ENCODE measurements around the gene RHBDD3. TPM values are rescaled to one million over a fixed set of nuclear protein-coding genes. Genes with fewer than 3 reads are reported as not detected.

Gene RHBDD3
- total and polyA plus RNA-seq, 2 of the 8 experiments (the other 6 are each of a cell fraction or from before 2014, with no cell fraction given): 72.1 to 117 TPM

GRCh38 chr22:29268511-29269229 is 889 bp upstream of the RHBDD3 start:
- Histone ChIP-seq H3K56ac (replicated peaks; ENCODE audit: insufficient read length, low read depth, low read length) (peak overlapping the region; percentile 95), H3K18ac (ENCODE audit: extremely low read depth, low read length) (peak overlapping the region; percentile 91; the same call in 1 of the 2 replicates), H2BK12ac (ENCODE audit: low read depth, low read length) (no peak overlapping the region), H2AK5ac (ENCODE audit: low read depth, low read length) (no peak overlapping the region), H3K4ac (replicated peaks; ENCODE audit: insufficient read length, low read depth, low read length) (peak overlapping the region; percentile 58), H3K36me3 (ENCODE audit: control insufficient read depth in 2 of 4, insufficient read depth in 4 of 4, low read length in 3 of 4) (peaks cover 16 to 68% (median 32%) of the 10 kb centered on the region in 4 experiments), H3K79me1 (ENCODE audit: low read depth, low read length) (peaks cover 8% of the 10 kb centered on the region), H3K14ac (ENCODE audit: insufficient read length) (no peak overlapping the region), H2BK5ac (ENCODE audit: low read depth, low read length) (peak overlapping the region; percentile 100), H4K20me1 (replicated peaks in 1 of 2; ENCODE audit: control insufficient read depth in 1 of 2, insufficient read depth in 2 of 2, low read length in 2 of 2) (peaks cover 32 to 38% of the 10 kb centered on the region in 2 experiments), H3K23me2 (ENCODE audit: low read depth, low read length) (peaks cover 18% of the 10 kb centered on the region), H2AFZ (ENCODE audit: low read length) (no peak overlapping the region), H4K91ac (replicated peaks; ENCODE audit: insufficient read length, low read length) (peak overlapping the region; percentile 75), H3K9me3 (ENCODE audit: insufficient read depth in 2 of 2, low read depth in 1 of 2, low read length in 1 of 2) (no peaks in the 10 kb centered on the region), H3K27ac (ENCODE audit: low read depth, low read length) (peak overlapping the region; percentile 100), H3K4me1 (replicated peaks in 1 of 4; ENCODE audit: control insufficient read depth in 3 of 4, insufficient read depth in 4 of 4, low read length in 3 of 4) (peaks cover 6 to 19% (median 11%) of the 10 kb centered on the region in 4 experiments; a peak in 6 of 7 replicates), H2BK15ac (ENCODE audit: low read length) (no peak overlapping the region), H3K23ac (ENCODE audit: insufficient read length) (no peak overlapping the region), H3K4me2 (ENCODE audit: insufficient read depth in 1 of 2, low read depth in 2 of 2, low read length in 2 of 2) (peak overlapping the region; percentile 73 to 80), H2BK120ac (replicated peaks; ENCODE audit: low read depth, low read length) (no peak overlapping the region), H3K27me3 (replicated peaks in 1 of 4; ENCODE audit: control insufficient read depth in 3 of 4, extremely low read depth in 1 of 4, insufficient read depth in 3 of 4, low read length in 3 of 4) (no peaks in the 10 kb centered on the region), H2BK20ac (ENCODE audit: low read length) (no peak overlapping the region), H3K9ac (replicated peaks in 1 of 4; ENCODE audit: extremely low read depth in 1 of 4, low read depth in 3 of 4, low read length in 3 of 4) (peak overlapping the region; percentile 94 to 100 (median 100)), H3K79me2 (ENCODE audit: control insufficient read depth in 1 of 2, insufficient read depth in 2 of 2, low read length in 2 of 2) (peaks cover 47 to 73% of the 10 kb centered on the region in 2 experiments), H3K4me3 (ENCODE audit: extremely low read depth in 1 of 4, insufficient read depth in 2 of 4, low read depth in 3 of 4, low read length in 4 of 4) (peak overlapping the region; percentile 80 to 96 (median 95)), H4K5ac (ENCODE audit: insufficient read length, low read depth, low read length) (peak overlapping the region; percentile 82), H4K8ac (ENCODE audit: extremely low read depth, insufficient read depth, low read length) (peak overlapping the region; percentile 100)
- WGBS, 2 experiments (ENCODE audit: extremely low coverage in 1 of 2, insufficient coverage in 1 of 2, insufficient read length in 1 of 2, insufficient replicate concordance in 2 of 2, low coverage in 1 of 2, low lambda C conversion rate in 2 of 2, missing lambda C conversion rate in 1 of 2): 1% methylated on average over 24 of the region's 51 CpGs; no CpG with 5 or more reads in 1 of the 2 experiments
- no peak for DNase-seq (ENCODE audit: low read depth in 1 of 2, low spot score in 2 of 2)
- POLR2A ChIA-PET (ENCODE audit: partially characterized antibody): interaction anchor here (0.8 to 21.4 kb wide), 17 partner anchors 11 to 469 kb away, joined by 3 to 436 read pairs (median 5); partner anchors contain the start of genes GAS2L1 and XBP1
- CTCF ChIA-PET (ENCODE audit: partially characterized antibody): interaction anchor here (1.0 kb wide), 1 partner anchor 64 kb away, joined by 4 read pairs; no protein-coding TSS in a partner anchor
- FAIRE-seq: no peak
- no peak for TF ChIP-seq ATF3 (IDR thresholded peaks at IDR 0.05; ENCODE audit: insufficient read depth, low read depth, low read length)
- TF ChIP-seq ATF2 (IDR thresholded peaks at IDR 0.05; ENCODE audit: low read length): no peak
- TF ChIP-seq CHD2 (IDR thresholded peaks at IDR 0.05; ENCODE audit: low read length): no peak
- TF ChIP-seq KDM4A (IDR thresholded peaks at IDR 0.05; ENCODE audit: low read depth, low read length, severe bottlenecking): no peak
- TF ChIP-seq SAP30 (IDR thresholded peaks at IDR 0.05; ENCODE audit: insufficient read depth, insufficient replicate concordance, low read length): peak; percentile 21
- no peak for TF ChIP-seq POLR2AphosphoS5 (IDR thresholded peaks at IDR 0.05; ENCODE audit: low read depth, low read length)
- TF ChIP-seq KDM1A (IDR thresholded peaks at IDR 0.05; ENCODE audit: borderline replicate concordance, low read length): no peak
- peak; percentile 38 for TF ChIP-seq PHF8 (conservative IDR thresholded peaks at IDR 0.05; ENCODE audit: low read depth, low read length)
